Fibroblast of villous mesenchyme (primary cell): ENCODE results near the gene KCNA3. TPM values are rescaled to one million over a fixed set of nuclear protein-coding genes. Genes with fewer than 3 reads are reported as not detected.

Experiments
- DNase-seq: peaks from one replicate; pipeline ENCODE4 v3.0.0-alpha.2; 2010; ENCODE audit warnings: low read depth
- H3K4me3 ChIP-seq: 2 replicates; pipeline ENCODE4 v1.5.1; 2011; ENCODE audit warnings: low read depth, mild to moderate bottlenecking, low read length
- CTCF ChIP-seq: IDR thresholded peaks from 2 replicates; pipeline ENCODE4 v1.5.1; 2012; ENCODE audit warnings: low read depth, mild to moderate bottlenecking, low read length; ENCODE audit not compliant: insufficient read depth
- total RNA-seq: library from RNA; depleted of rRNA; stranded (reverse); fragments of >200 nt; gene quantifications from 2 replicates; pipeline ENCODE4 v1.2.3, GENCODE V29; 2012

The KCNA3 gene
- total RNA-seq, 1 donor, result under 0.01 TPM

- no peak for DNase-seq
- H3K4me3 ChIP-seq, result no peak overlapping the region
- no peak for TF ChIP-seq CTCF
These were observed 42.7 kb downstream of the KCNA3 start for GRCh38 chr1:110631836-110632620.

DNA sequence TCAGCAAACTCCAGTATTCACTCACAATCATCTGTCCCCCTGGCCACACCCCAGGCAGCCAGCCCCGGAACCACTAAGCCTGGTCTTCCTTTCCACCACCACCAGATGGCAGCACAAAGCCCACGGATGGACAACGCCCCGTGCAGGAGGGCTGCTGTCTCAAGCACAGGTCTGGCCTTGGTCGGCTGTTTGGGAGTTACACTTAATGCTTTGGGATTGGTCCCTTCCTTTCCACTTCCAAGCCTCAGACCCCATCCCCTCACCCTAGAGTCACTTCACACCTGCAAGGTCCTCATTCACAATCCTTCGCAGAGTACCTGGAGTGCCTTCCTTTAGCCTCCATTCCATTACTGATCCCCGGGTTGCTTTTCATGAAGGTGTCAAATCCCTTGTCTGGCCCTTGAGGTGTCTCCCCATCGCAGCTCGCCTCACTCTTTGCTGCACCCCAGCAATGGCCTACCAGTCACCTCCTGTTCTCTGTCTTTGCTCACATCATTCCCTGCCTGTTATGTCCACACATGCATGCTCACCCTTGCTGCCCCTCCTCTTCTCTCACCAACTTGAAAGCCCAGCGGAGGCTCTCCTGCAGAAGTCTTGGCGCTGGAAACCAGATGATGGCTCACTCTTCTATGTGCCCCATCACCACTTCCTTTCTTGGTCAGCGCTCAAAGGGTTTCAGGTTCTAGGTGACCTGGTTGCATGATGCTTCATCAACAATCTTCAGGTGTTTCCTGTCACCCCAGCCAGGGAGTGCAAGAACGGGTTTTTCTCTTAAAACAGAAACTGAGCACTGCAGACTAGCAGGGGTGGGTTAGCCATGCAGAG is 43.7 kb downstream of the KCNA3 start:
- no peak overlapping the region for H3K4me3 ChIP-seq

DNA sequence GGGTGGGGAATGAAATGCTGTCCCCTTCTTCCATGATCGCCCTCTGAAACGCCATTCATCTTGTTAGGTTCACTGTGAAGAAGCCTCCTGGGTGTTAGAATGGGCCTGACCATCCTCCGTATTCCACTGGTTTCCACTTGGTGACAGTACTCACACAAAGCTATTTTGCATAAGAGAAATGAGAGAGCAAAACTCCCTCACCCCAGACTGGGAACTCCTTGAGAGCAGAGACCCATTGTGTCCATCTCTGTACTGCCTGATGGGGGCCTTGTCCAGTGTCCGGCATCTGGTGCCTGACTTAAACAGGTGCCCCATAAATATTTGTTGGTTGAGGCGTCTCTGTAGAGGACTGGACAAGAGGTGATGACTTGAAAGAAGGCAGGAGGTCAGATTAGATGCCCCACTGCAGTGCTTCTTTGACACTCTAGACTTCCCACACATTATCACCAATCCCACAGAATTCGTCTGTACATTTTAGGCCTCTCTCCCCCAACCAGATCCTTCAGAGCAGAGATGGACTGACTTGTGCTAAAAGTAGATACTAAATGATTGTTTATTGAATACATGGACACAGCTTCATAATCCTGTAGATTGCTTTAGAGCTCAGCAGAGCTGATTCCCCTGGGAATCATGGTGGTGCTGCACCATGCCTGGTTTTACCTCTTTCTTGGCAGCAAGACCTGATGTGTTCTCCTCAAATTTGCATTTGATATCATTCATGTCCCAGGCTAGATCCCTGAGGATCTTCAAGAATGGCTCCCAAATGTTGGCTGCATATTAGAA is 46.2 kb downstream of the KCNA3 start:
- no peak for DNase-seq
- no peak overlapping the region for H3K4me3 ChIP-seq
- TF ChIP-seq CTCF, result no peak

More for the DNA sequence above, 43.7 kb downstream of the KCNA3 start:
- peak; percentile 54 for DNase-seq
- peak; percentile 91 for TF ChIP-seq CTCF

GRCh38 chr1:110627764-110628163 is 47.0 kb downstream of the KCNA3 start:
- DNase-seq, result no peak
- no peak overlapping the region for H3K4me3 ChIP-seq
- no peak for TF ChIP-seq CTCF

DNA sequence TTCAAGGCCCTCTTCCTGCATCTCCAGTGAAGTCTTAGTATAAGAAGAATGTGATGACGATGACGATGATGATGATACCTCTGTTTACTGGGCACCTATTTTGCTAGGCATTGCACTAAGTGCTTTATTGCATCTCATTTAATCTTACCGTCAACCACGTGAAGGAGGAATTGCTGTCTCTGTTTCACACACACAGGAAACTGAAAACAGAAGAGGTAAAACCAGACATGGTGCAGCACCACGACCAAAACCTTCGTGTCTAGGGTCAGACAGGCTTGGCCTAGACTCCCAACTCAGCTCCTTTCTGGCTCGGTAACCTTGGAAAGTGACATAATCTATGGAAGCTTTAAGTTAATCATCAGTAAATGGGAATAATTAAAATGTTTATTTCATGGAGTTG is 47.9 kb downstream of the KCNA3 start:
- DNase-seq, result no peak
- no peak for TF ChIP-seq CTCF
- H3K4me3 ChIP-seq, result no peak overlapping the region

Other genes starting within 250 kb of the KCNA3 start
- gene PROK1, start 223.8 kb downstream of the KCNA3 start, total RNA-seq, result not detected in 2 replicates
- not detected in 2 replicates for gene KCNA10, start 155.8 kb downstream of the KCNA3 start, total RNA-seq
- gene KCNA2, start 68.6 kb downstream of the KCNA3 start, total RNA-seq, result under 0.01 TPM in 1 of 2 replicates, not detected in the other
- gene CD53, start 198.2 kb upstream of the KCNA3 start, total RNA-seq, result not detected in 2 replicates